Gastroesophageal sphincter (tissue), 4 donors: ENCODE results near the gene BMAL1. TPM values are rescaled to one million over a fixed set of nuclear protein-coding genes. Genes with fewer than 3 reads are reported as not detected.

Experiments used
- ATAC-seq: fragments of 150-250 bp; one replicate; pipeline ENCODE4 v1.9.1; 2016; ENCODE audit warnings: mild to moderate bottlenecking, moderate library complexity
- H3K27ac ChIP-seq, 4 donors: fragments of 200-600 bp; sonication (generic) in 3 of 4; 1 replicate in 3 of 4; 2 replicates in 1 of 4; pipeline ENCODE4 v1.5.1; 2016 to 2019
- H3K27me3 ChIP-seq: fragments of 200-600 bp; sonication (generic); one replicate; pipeline ENCODE4 v1.5.1; 2019
- H3K36me3 ChIP-seq, 2 donors: fragments of 200-600 bp; sonication (generic); one replicate each; pipeline ENCODE4 v1.5.1; 2019; ENCODE audit warnings: control low read depth in 1 of 2
- H3K4me1 ChIP-seq, 3 donors: fragments of 200-600 bp; sonication (generic); 1 replicate in 2 of 3; 2 replicates in 1 of 3; pipeline ENCODE4 v1.5.1; 2016 to 2019; ENCODE audit warnings: control low read depth in 2 of 3
- H3K4me3 ChIP-seq, 2 donors: fragments of 200-600 bp; sonication (generic); one replicate each; pipeline ENCODE4 v1.5.1; 2019; ENCODE audit warnings: mild to moderate bottlenecking in 1 of 2, moderate library complexity in 1 of 2
- H3K9me3 ChIP-seq, 3 donors: fragments of 200-600 bp; sonication (generic); one replicate each; pipeline ENCODE4 v1.5.1; 2017 to 2019; ENCODE audit warnings: control low read depth in 2 of 3
- EP300 ChIP-seq: sonication (generic); formaldehyde crosslinking; IDR thresholded peaks from one replicate; pipeline ENCODE4 v1.6.1; 2017; ENCODE audit warnings: antibody characterized with exemption, mild to moderate bottlenecking
- POLR2A ChIP-seq, 2 donors: fragments of 450-650 bp; IDR thresholded peaks; one replicate each; pipeline ENCODE4 v1.6.1; 2017; ENCODE audit warnings: antibody characterized with exemption in 2 of 2, mild to moderate bottlenecking in 2 of 2, moderate library complexity in 1 of 2
- POLR2AphosphoS5 ChIP-seq: sonication (generic); formaldehyde crosslinking; IDR thresholded peaks from one replicate; pipeline ENCODE4 v1.6.1; 2017; ENCODE audit warnings: antibody characterized with exemption
- WGBS, 2 donors: methylation state at CpG; one replicate each; pipeline ENCODE4 v1.1.5; 2018; ENCODE audit warnings: low coverage in 1 of 2; 5-methylcytosine and 5-hydroxymethylcytosine counted together
- total RNA-seq, 4 donors: library from RNA; depleted of rRNA; stranded (reverse); fragments of >200 nt; gene quantifications; one replicate each; pipeline ENCODE4 v1.1.0, GENCODE V29; 2016
- TF ChIP-seq, protein P1 (sequence below), 4 experiments: fragments of 200-600 bp in 2 of 4; fragments of 450-650 bp in 2 of 4; sonication (generic) in 1 of 4; IDR thresholded peaks; one replicate each; pipeline ENCODE4 v1.5.1; 2017 to 2019; ENCODE audit warnings: antibody characterized with exemption in 4 of 4, mild to moderate bottlenecking in 2 of 4, moderate library complexity in 2 of 4

The BMAL1 gene
- total RNA-seq, 4 donors from 2014 or later = 32.2 to 38.4 (median 36.0) TPM

GRCh38 chr11:13328286-13328685 is 50.7 kb downstream of the BMAL1 start:
- no peaks in the 10 kb centered on the region for H3K36me3 ChIP-seq
- H3K4me1 ChIP-seq = peaks cover 0 to 41% (median 10%) of the 10 kb centered on the region in 3 donors
- no peaks in the 10 kb centered on the region for H3K9me3 ChIP-seq
- no peak for ATAC-seq
- no peaks in the 10 kb centered on the region for H3K27me3 ChIP-seq
- H3K27ac ChIP-seq = no peak overlapping the region
- whole genome bisulfite sequencing, 2 donors = 77 to 83% methylated on average over 2 to 4 of the region's 5 CpGs
- no peak overlapping the region for H3K4me3 ChIP-seq
- TF ChIP-seq EP300 (no peak), POLR2A (IDR thresholded peaks at IDR 0.05) (no peak), POLR2AphosphoS5 (no peak)
- TF ChIP-seq, protein P1, sequence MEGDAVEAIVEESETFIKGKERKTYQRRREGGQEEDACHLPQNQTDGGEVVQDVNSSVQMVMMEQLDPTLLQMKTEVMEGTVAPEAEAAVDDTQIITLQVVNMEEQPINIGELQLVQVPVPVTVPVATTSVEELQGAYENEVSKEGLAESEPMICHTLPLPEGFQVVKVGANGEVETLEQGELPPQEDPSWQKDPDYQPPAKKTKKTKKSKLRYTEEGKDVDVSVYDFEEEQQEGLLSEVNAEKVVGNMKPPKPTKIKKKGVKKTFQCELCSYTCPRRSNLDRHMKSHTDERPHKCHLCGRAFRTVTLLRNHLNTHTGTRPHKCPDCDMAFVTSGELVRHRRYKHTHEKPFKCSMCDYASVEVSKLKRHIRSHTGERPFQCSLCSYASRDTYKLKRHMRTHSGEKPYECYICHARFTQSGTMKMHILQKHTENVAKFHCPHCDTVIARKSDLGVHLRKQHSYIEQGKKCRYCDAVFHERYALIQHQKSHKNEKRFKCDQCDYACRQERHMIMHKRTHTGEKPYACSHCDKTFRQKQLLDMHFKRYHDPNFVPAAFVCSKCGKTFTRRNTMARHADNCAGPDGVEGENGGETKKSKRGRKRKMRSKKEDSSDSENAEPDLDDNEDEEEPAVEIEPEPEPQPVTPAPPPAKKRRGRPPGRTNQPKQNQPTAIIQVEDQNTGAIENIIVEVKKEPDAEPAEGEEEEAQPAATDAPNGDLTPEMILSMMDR (IDR thresholded peaks at IDR 0.05) = no peak

DNA sequence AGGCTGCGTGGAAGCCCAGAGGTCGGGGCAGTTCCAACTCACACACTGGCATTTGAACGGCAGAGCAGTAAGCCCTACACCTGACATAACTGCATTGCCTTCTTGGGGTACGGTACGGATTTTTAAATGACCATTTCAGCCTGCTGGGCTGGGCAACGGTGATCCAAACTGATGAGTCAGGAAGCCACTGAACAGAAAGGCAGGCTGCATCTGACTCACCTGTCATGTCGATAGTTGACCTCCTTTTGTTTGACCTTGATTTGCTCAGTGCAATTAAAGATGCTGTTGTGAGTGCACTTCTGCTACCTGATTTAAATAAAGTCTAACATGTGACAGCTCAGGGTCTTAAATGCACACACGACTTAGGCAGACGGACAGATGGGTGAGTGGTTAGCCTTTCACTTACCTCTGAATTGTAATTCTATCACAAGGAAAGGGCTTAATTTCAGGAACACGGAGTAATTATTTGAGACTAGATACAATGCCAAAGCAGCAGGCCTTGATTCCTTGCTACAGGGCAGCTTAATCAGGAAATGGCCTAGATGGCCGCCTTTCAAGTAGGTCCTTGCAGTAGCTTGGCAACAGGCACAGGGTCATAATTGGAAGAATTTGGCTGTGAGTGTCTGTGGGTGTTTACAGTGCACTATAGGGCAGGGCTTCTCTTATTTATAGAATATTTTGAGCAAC is 52.2 kb downstream of the BMAL1 start:
- no peak for ATAC-seq
- 50 to 79% methylated on average over 3 to 7 of the region's 11 CpGs for WGBS, 2 donors

DNA sequence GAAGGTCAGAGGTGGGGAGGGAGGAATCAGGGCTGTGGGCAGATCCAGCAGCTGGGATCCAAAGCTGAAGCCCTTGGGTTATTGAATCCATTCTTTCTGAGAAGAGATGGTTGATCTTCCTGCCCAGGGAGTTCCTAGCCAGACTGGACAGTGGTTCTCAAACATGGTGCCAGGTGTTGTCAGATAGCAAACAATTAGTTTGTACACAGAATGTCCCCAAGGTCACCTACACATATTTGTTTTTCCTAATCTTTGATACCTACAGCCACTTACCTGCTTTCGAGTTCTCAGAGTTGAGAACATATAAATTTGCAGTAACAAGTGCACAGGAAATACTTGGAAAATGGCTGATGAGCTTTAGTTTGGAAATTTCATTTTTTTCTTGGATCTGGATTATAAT is 54.5 kb downstream of the BMAL1 start:
- Histone ChIP-seq H3K27ac (no peak overlapping the region), H3K9me3 (no peaks in the 10 kb centered on the region), H3K4me1 (peaks cover 0 to 77% (median 13%) of the 10 kb centered on the region in 3 donors), H3K4me3 (no peak overlapping the region), H3K27me3 (no peaks in the 10 kb centered on the region), H3K36me3 (no peaks in the 10 kb centered on the region)
- no peak for TF ChIP-seq EP300
- TF ChIP-seq POLR2AphosphoS5 = no peak
- TF ChIP-seq, protein P1 (IDR thresholded peaks at IDR 0.05) = no peak
- no peak for TF ChIP-seq POLR2A (IDR thresholded peaks at IDR 0.05)
- ATAC-seq = no peak
- WGBS, 2 donors = 94 to 100% methylated on average over 1 of the region's 1 CpG

More for the DNA sequence above, 52.2 kb downstream of the BMAL1 start:
- H3K9me3 ChIP-seq = no peaks in the 10 kb centered on the region
- H3K36me3 ChIP-seq = no peaks in the 10 kb centered on the region
- no peaks in the 10 kb centered on the region for H3K27me3 ChIP-seq
- H3K4me1 ChIP-seq = peaks cover 0 to 56% (median 13%) of the 10 kb centered on the region in 3 donors
- H3K27ac ChIP-seq = no peak overlapping the region
- TF ChIP-seq EP300 (no peak), POLR2AphosphoS5 (no peak), POLR2A (IDR thresholded peaks at IDR 0.05) (no peak)
- TF ChIP-seq, protein P1 (IDR thresholded peaks at IDR 0.05) = no peak
- H3K4me3 ChIP-seq = no peak overlapping the region

DNA sequence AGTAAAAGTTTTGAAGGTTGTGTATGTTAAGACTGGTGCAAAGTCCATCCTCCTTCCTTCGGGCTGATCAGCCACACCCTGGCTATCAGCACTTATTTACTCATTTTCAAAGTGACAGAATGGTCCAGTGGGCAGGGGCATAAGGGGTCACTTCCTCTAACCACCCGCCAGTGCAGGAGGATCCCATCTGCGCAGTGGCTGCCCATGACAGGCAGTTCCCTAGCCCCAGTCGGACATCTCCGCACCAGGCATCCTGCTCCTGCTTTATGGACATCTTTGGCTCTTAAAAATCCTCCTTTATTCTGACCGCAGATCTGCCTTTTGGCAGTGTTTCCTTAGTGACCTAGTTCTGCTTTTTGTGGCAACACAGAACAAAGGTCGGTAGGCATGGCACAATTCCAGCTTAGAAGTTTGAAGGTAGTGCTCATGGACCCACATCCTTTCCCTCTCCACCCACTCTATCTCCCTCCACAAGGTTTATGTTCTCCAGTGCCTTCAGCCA is 55.9 kb downstream of the BMAL1 start:
- H3K4me3 ChIP-seq = no peak overlapping the region
- H3K36me3 ChIP-seq = no peaks in the 10 kb centered on the region
- WGBS, 2 donors = 50 to 73% methylated on average over 2 to 7 of the region's 7 CpGs
- no peaks in the 10 kb centered on the region for H3K9me3 ChIP-seq
- TF ChIP-seq, protein P1 (IDR thresholded peaks at IDR 0.05) = no peak
- TF ChIP-seq POLR2A (IDR thresholded peaks at IDR 0.05) = no peak
- no peak for TF ChIP-seq EP300
- TF ChIP-seq POLR2AphosphoS5 = no peak
- no peak overlapping the region for H3K27ac ChIP-seq
- H3K4me1 ChIP-seq = peaks cover 0 to 90% (median 18%) of the 10 kb centered on the region in 3 donors
- ATAC-seq = peak; percentile 7
- H3K27me3 ChIP-seq = no peaks in the 10 kb centered on the region
